ENCODE data around the gene TBC1D22A. TPM values are rescaled to one million over a fixed set of nuclear protein-coding genes. Genes with fewer than 3 reads are reported as not detected.
"Not testable (repeated sequence)": the region's sequence is repeated elsewhere in the genome, so short reads cannot be mapped to it uniquely, and the experiment has no call there.

TBC1D22A gene
- total RNA-seq, 6 donors from 2014 or later: 27.1 to 48.2 (median 35.3) TPM

GRCh38 chr22:47114813-47115517, 352.5 kb downstream of the TBC1D22A start:
- no peak overlapping the region for H3K4me3 ChIP-seq
- no peak for DNase-seq
- TF ChIP-seq POLR2A (IDR thresholded peaks at IDR 0.05) (no peak), EP300 (IDR thresholded peaks at IDR 0.05) (no peak), POLR2AphosphoS5 (IDR thresholded peaks at IDR 0.05) (no peak)
- H3K9me3 ChIP-seq: no peaks in the 10 kb centered on the region
- H3K27ac ChIP-seq: no peak overlapping the region
- no peaks in the 10 kb centered on the region for H3K27me3 ChIP-seq
- no peaks in the 10 kb centered on the region for H3K4me1 ChIP-seq
- 90 to 100% methylated on average over 1 to 20 of the region's 20 CpGs for WGBS, 2 donors
- peaks cover 0 to 17% (median 10%) of the 10 kb centered on the region in 4 donors for H3K36me3 ChIP-seq
- no peak for ATAC-seq (ENCODE audit: low FRiP score in 2 of 2)

GRCh38 chr22:47115518-47115890, 353.1 kb downstream of the TBC1D22A start:
- Histone ChIP-seq H3K27ac (no peak overlapping the region), H3K9me3 (no peaks in the 10 kb centered on the region), H3K27me3 (no peaks in the 10 kb centered on the region), H3K4me1 (no peaks in the 10 kb centered on the region), H3K4me3 (no peak overlapping the region), H3K36me3 (peaks cover 0 to 17% (median 10%) of the 10 kb centered on the region in 4 donors)
- WGBS, 2 donors: 93 to 97% methylated on average over 7 to 14 of the region's 14 CpGs
- DNase-seq (no peak), ATAC-seq (ENCODE audit: low FRiP score in 2 of 2) (no peak)
- no peak for TF ChIP-seq EP300 (IDR thresholded peaks at IDR 0.05)
- no peak for TF ChIP-seq CTCF (IDR thresholded peaks at IDR 0.05)
- no peak for TF ChIP-seq POLR2A (IDR thresholded peaks at IDR 0.05)
- no peak for TF ChIP-seq POLR2AphosphoS5 (IDR thresholded peaks at IDR 0.05)

GRCh38 chr22:47115921-47116320, 353.5 kb downstream of the TBC1D22A start:
- H3K9me3 ChIP-seq: no peaks in the 10 kb centered on the region
- peaks cover 0 to 17% (median 10%) of the 10 kb centered on the region in 4 donors for H3K36me3 ChIP-seq
- H3K27ac ChIP-seq: no peak overlapping the region
- 89 to 97% methylated on average over 13 of the region's 13 CpGs for WGBS, 2 donors
- H3K4me1 ChIP-seq: no peaks in the 10 kb centered on the region
- TF ChIP-seq POLR2AphosphoS5 (IDR thresholded peaks at IDR 0.05) (no peak), EP300 (IDR thresholded peaks at IDR 0.05) (no peak), CTCF (IDR thresholded peaks at IDR 0.05) (no peak), POLR2A (IDR thresholded peaks at IDR 0.05) (no peak)
- no peak overlapping the region for H3K4me3 ChIP-seq
- ATAC-seq (ENCODE audit: low FRiP score in 2 of 2) (no peak), DNase-seq (no peak)
- H3K27me3 ChIP-seq: no peaks in the 10 kb centered on the region

GRCh38 chr22:47116426-47117341, 354.2 kb downstream of the TBC1D22A start:
- TF ChIP-seq EP300 (IDR thresholded peaks at IDR 0.05) (no peak), CTCF (IDR thresholded peaks at IDR 0.05) (no peak), POLR2AphosphoS5 (IDR thresholded peaks at IDR 0.05) (no peak), POLR2A (IDR thresholded peaks at IDR 0.05) (no peak)
- H3K9me3 ChIP-seq: no peaks in the 10 kb centered on the region
- no peaks in the 10 kb centered on the region for H3K4me1 ChIP-seq
- no peak for ATAC-seq (ENCODE audit: low FRiP score in 2 of 2)
- H3K27me3 ChIP-seq: no peaks in the 10 kb centered on the region
- H3K36me3 ChIP-seq: peaks cover 0 to 15% (median 7%) of the 10 kb centered on the region in 4 donors
- no peak overlapping the region for H3K27ac ChIP-seq
- no peak overlapping the region for H3K4me3 ChIP-seq
- DNase-seq: no peak
- 95% methylated on average over 23 to 27 of the region's 28 CpGs for whole genome bisulfite sequencing, 2 donors

GRCh38 chr22:47117442-47117841, 355.0 kb downstream of the TBC1D22A start:
- not testable (repeated sequence) for DNase-seq

More at GRCh38 chr22:47117442-47117841, 355.0 kb downstream of the TBC1D22A start:
- H3K27me3 ChIP-seq; H3K36me3 ChIP-seq; H3K9me3 ChIP-seq; H3K27ac ChIP-seq; ATAC-seq (ENCODE audit: low FRiP score in 2 of 2); H3K4me3 ChIP-seq; H3K4me1 ChIP-seq: not testable (repeated sequence)
- 97 to 99% methylated on average over 9 to 11 of the region's 18 CpGs for WGBS, 2 donors

Data from upper lobe of left lung (tissue), 6 donors.